C4-2B (cell line): Measurements from ENCODE around the gene TPR.

Experiments used
- ZFX ChIP-seq: fragments of 450-650 bp; IDR thresholded peaks from 2 replicates; pipeline ENCODE4 v1.6.1; 2017
- TF ChIP-seq, protein P1 (sequence below): fragments of 450-650 bp; conservative IDR thresholded peaks from 2 replicates; pipeline ENCODE4 v1.5.1; 2017; ENCODE audit warnings: mild to moderate bottlenecking

- TF ChIP-seq, protein P1, sequence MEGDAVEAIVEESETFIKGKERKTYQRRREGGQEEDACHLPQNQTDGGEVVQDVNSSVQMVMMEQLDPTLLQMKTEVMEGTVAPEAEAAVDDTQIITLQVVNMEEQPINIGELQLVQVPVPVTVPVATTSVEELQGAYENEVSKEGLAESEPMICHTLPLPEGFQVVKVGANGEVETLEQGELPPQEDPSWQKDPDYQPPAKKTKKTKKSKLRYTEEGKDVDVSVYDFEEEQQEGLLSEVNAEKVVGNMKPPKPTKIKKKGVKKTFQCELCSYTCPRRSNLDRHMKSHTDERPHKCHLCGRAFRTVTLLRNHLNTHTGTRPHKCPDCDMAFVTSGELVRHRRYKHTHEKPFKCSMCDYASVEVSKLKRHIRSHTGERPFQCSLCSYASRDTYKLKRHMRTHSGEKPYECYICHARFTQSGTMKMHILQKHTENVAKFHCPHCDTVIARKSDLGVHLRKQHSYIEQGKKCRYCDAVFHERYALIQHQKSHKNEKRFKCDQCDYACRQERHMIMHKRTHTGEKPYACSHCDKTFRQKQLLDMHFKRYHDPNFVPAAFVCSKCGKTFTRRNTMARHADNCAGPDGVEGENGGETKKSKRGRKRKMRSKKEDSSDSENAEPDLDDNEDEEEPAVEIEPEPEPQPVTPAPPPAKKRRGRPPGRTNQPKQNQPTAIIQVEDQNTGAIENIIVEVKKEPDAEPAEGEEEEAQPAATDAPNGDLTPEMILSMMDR = no peak
- TF ChIP-seq ZFX = no peak
Observed at GRCh38 chr1:186307445-186307844, 67.6 kb downstream of the TPR start.
